Neuronal stem cell (in vitro differentiated cells): ENCODE results near the gene MIB1.

Experiments
- DNase-seq: peaks from one replicate; pipeline ENCODE4 v3.0.0-alpha.2; 2013; ENCODE audit warnings: low spot score
- H2AFZ ChIP-seq: one replicate; pipeline ENCODE4 v1.6.1; 2013; ENCODE audit warnings: mild to moderate bottlenecking, low read length, inconsistent platforms
- H2AK5ac ChIP-seq: 2 replicates; pipeline ENCODE4 v1.6.1; 2013; ENCODE audit warnings: low read depth, mild to moderate bottlenecking, inconsistent platforms, low read length, moderate library complexity, mixed read lengths
- H2BK120ac ChIP-seq: 2 replicates; pipeline ENCODE4 v1.6.1; 2013; ENCODE audit warnings: low read depth, mild to moderate bottlenecking, inconsistent platforms, low read length, moderate library complexity, mixed read lengths
- H2BK12ac ChIP-seq: one replicate; pipeline ENCODE4 v1.6.1; 2013; ENCODE audit warnings: low read length, inconsistent platforms
- H2BK15ac ChIP-seq: 2 replicates; pipeline ENCODE4 v1.6.1; 2013; ENCODE audit warnings: mild to moderate bottlenecking, low read length, inconsistent platforms, mixed read lengths
- H2BK5ac ChIP-seq: one replicate; pipeline ENCODE4 v1.6.1; 2013; ENCODE audit warnings: inconsistent platforms, mild to moderate bottlenecking, low read length, moderate library complexity
- H3K14ac ChIP-seq: one replicate; pipeline ENCODE4 v1.6.1; 2013; ENCODE audit warnings: low read length, inconsistent platforms
- H3K18ac ChIP-seq: 2 replicates; pipeline ENCODE4 v1.6.1; 2013; ENCODE audit warnings: low read length, inconsistent platforms
- H3K23ac ChIP-seq: 2 replicates; pipeline ENCODE4 v1.6.1; 2013; ENCODE audit warnings: low read depth, mild to moderate bottlenecking, mixed read lengths, low read length, inconsistent platforms; ENCODE audit not compliant: poor library complexity
- H3K27ac ChIP-seq: replicated peaks from 3 replicates; pipeline ENCODE4 v1.5.1; 2013; ENCODE audit warnings: low read length, inconsistent platforms
- H3K27me3 ChIP-seq, 3 experiments: 2 replicates each; pipeline ENCODE4 v1.6.1; 2013; ENCODE audit warnings: low read length in 3 of 3, mild to moderate bottlenecking in 2 of 3, inconsistent platforms in 1 of 3, low read depth in 1 of 3, mixed read lengths in 1 of 3, moderate library complexity in 1 of 3; ENCODE audit not compliant: control insufficient read depth in 3 of 3, insufficient read depth in 3 of 3
- H3K36me3 ChIP-seq, 2 donors: replicated peaks in 1 of 2; 2 replicates each; pipeline ENCODE4 v1.6.1; 2013; ENCODE audit warnings: low read length in 2 of 2; ENCODE audit not compliant: control insufficient read depth in 2 of 2, insufficient read depth in 2 of 2
- H3K4ac ChIP-seq: 2 replicates; pipeline ENCODE4 v1.6.1; 2013; ENCODE audit warnings: inconsistent platforms, mild to moderate bottlenecking, low read length, moderate library complexity
- H3K4me1 ChIP-seq, 2 donors: 1 replicate in 1 of 2; 2 replicates in 1 of 2; pipeline ENCODE4 v1.6.1; 2013; ENCODE audit warnings: low read length in 2 of 2, low read depth in 1 of 2; ENCODE audit not compliant: control insufficient read depth in 2 of 2, insufficient read depth in 1 of 2
- H3K4me2 ChIP-seq: one replicate; pipeline ENCODE4 v1.6.1; 2013; ENCODE audit warnings: mild to moderate bottlenecking, low read length, inconsistent platforms; ENCODE audit not compliant: insufficient read depth, poor library complexity, severe bottlenecking
- H3K4me3 ChIP-seq, 2 donors: 2 replicates each; pipeline ENCODE4 v1.5.1; 2013; ENCODE audit warnings: low read length in 2 of 2, mild to moderate bottlenecking in 2 of 2, inconsistent platforms in 1 of 2, moderate library complexity in 1 of 2
- H3K79me1 ChIP-seq: one replicate; pipeline ENCODE4 v1.6.1; 2013; ENCODE audit warnings: low read depth, mild to moderate bottlenecking, inconsistent platforms, low read length, moderate library complexity
- H3K9ac ChIP-seq: one replicate; pipeline ENCODE4 v1.6.1; 2013; ENCODE audit warnings: mild to moderate bottlenecking, low read depth, low read length, inconsistent platforms; ENCODE audit not compliant: poor library complexity
- H3K9me3 ChIP-seq, 2 donors: replicated peaks in 1 of 2; 2 replicates each; pipeline versions ENCODE3 to v1.6.1; 2013; ENCODE audit warnings: low read length in 2 of 2, mild to moderate bottlenecking in 2 of 2, inconsistent platforms in 1 of 2, low read depth in 1 of 2, mixed read lengths in 1 of 2, moderate library complexity in 1 of 2; ENCODE audit not compliant: control insufficient read depth in 2 of 2, insufficient read depth in 1 of 2
- H4K8ac ChIP-seq: one replicate; pipeline ENCODE4 v1.6.1; 2013; ENCODE audit warnings: low read depth, mild to moderate bottlenecking, inconsistent platforms, low read length, moderate library complexity
- H4K91ac ChIP-seq: one replicate; pipeline ENCODE4 v1.6.1; 2013; ENCODE audit warnings: low read length, low read depth, mild to moderate bottlenecking, inconsistent platforms; ENCODE audit not compliant: poor library complexity
- WGBS, 2 donors: extraction: QIAGEN DNeasy Blood & Tissue Kit; methylation state at CpG; one replicate each; pipeline ENCODE4 v1.1.7; 2013; ENCODE audit warnings: missing lambda C conversion rate in 2 of 2, mixed read lengths in 1 of 2; ENCODE audit not compliant: insufficient read length in 2 of 2, insufficient replicate concordance in 1 of 2; ENCODE audit errors: extremely low coverage in 2 of 2; 5-methylcytosine and 5-hydroxymethylcytosine counted together

The MIB1 gene

GRCh38 chr18:21743166-21743832 lies 2.7 kb downstream of the MIB1 start:
- no peak overlapping the region for H3K27ac ChIP-seq
- H3K14ac ChIP-seq, result no peak overlapping the region
- no peak overlapping the region for H2AFZ ChIP-seq
- H3K36me3 ChIP-seq, result peaks cover 1 to 23% of the 10 kb centered on the region in 2 donors
- WGBS, 2 donors, result no CpG with 5 or more reads among the region's 7 CpGs
- H3K79me1 ChIP-seq, result peaks cover 4% of the 10 kb centered on the region
- no peak overlapping the region for H2BK5ac ChIP-seq
- peaks cover 4 to 18% of the 10 kb centered on the region in 2 donors for H3K4me1 ChIP-seq
- H3K4ac ChIP-seq, result no peak overlapping the region
- H2AK5ac ChIP-seq, result no peak overlapping the region
- H3K4me2 ChIP-seq, result no peak overlapping the region
- H4K8ac ChIP-seq, result no peak overlapping the region
- no peak overlapping the region for H2BK12ac ChIP-seq
- H2BK15ac ChIP-seq, result no peak overlapping the region
- no peaks in the 10 kb centered on the region for H3K27me3 ChIP-seq
- no peak overlapping the region for H2BK120ac ChIP-seq
- no peak overlapping the region for H4K91ac ChIP-seq
- peak overlapping the region in 1 of 2 donors; percentile 98 for H3K4me3 ChIP-seq
- no peak overlapping the region for H3K23ac ChIP-seq
- no peak overlapping the region for H3K9ac ChIP-seq
- no peak overlapping the region for H3K18ac ChIP-seq
- H3K9me3 ChIP-seq, result no peaks in the 10 kb centered on the region
- DNase-seq, result no peak

- no peak overlapping the region for H3K27ac ChIP-seq
- H3K23ac ChIP-seq, result no peak overlapping the region
These were observed 4.6 kb downstream of the MIB1 start for GRCh38 chr18:21745231-21745630.

GRCh38 chr18:21747268-21747667 lies 6.7 kb downstream of the MIB1 start:
- H3K14ac ChIP-seq, result no peak overlapping the region
- H3K79me1 ChIP-seq, result no peaks in the 10 kb centered on the region
- no peak overlapping the region for H4K8ac ChIP-seq
- H3K4me1 ChIP-seq, result peaks cover 2 to 15% of the 10 kb centered on the region in 2 donors
- H3K4me2 ChIP-seq, result no peak overlapping the region
- H3K27ac ChIP-seq, result no peak overlapping the region
- H2BK120ac ChIP-seq, result no peak overlapping the region
- no peak for DNase-seq
- no peak overlapping the region for H2AK5ac ChIP-seq
- peaks cover 1 to 23% of the 10 kb centered on the region in 2 donors for H3K36me3 ChIP-seq
- H3K4me3 ChIP-seq, result no peak overlapping the region
- H2BK12ac ChIP-seq, result no peak overlapping the region
- no peak overlapping the region for H3K23ac ChIP-seq
- no CpG with 5 or more reads among the region's 2 CpGs for WGBS, 2 donors
- no peak overlapping the region for H3K18ac ChIP-seq
- H3K9me3 ChIP-seq, result no peaks in the 10 kb centered on the region
- H2BK15ac ChIP-seq, result no peak overlapping the region
- H3K9ac ChIP-seq, result no peak overlapping the region
- no peak overlapping the region for H2AFZ ChIP-seq
- no peak overlapping the region for H2BK5ac ChIP-seq
- H3K27me3 ChIP-seq, result no peaks in the 10 kb centered on the region
- no peak overlapping the region for H4K91ac ChIP-seq
- no peak overlapping the region for H3K4ac ChIP-seq

More at GRCh38 chr18:21745231-21745630, 4.6 kb downstream of the MIB1 start:
- no peak overlapping the region for H2AK5ac ChIP-seq
- no peak for DNase-seq
- no peak overlapping the region for H2BK5ac ChIP-seq
- peaks cover 4% of the 10 kb centered on the region for H3K79me1 ChIP-seq
- no peak overlapping the region for H4K91ac ChIP-seq
- H3K36me3 ChIP-seq, result peaks cover 1 to 23% of the 10 kb centered on the region in 2 donors
- peaks cover 2 to 16% of the 10 kb centered on the region in 2 donors for H3K4me1 ChIP-seq
- WGBS, 2 donors, result no CpG with 5 or more reads among the region's 5 CpGs
- no peaks in the 10 kb centered on the region for H3K27me3 ChIP-seq
- H3K14ac ChIP-seq, result no peak overlapping the region
- H3K4me3 ChIP-seq, result no peak overlapping the region
- H2BK120ac ChIP-seq, result no peak overlapping the region
- no peak overlapping the region for H3K4me2 ChIP-seq
- no peak overlapping the region for H3K4ac ChIP-seq
- H2BK12ac ChIP-seq, result no peak overlapping the region
- H2BK15ac ChIP-seq, result no peak overlapping the region
- no peaks in the 10 kb centered on the region for H3K9me3 ChIP-seq
- H3K9ac ChIP-seq, result no peak overlapping the region
- H4K8ac ChIP-seq, result no peak overlapping the region
- no peak overlapping the region for H3K18ac ChIP-seq
- no peak overlapping the region for H2AFZ ChIP-seq

GRCh38 chr18:21747764-21748693 lies 7.4 kb downstream of the MIB1 start:
- no peak overlapping the region for H2BK15ac ChIP-seq
- peaks cover 2 to 15% of the 10 kb centered on the region in 2 donors for H3K4me1 ChIP-seq
- no peak overlapping the region for H4K8ac ChIP-seq
- H3K14ac ChIP-seq, result no peak overlapping the region
- no peak overlapping the region for H3K18ac ChIP-seq
- no peak overlapping the region for H3K9ac ChIP-seq
- no peak overlapping the region for H3K4ac ChIP-seq
- no peak overlapping the region for H2BK12ac ChIP-seq
- H3K23ac ChIP-seq, result no peak overlapping the region
- no peak overlapping the region for H2AK5ac ChIP-seq
- no peak overlapping the region for H2BK120ac ChIP-seq
- H4K91ac ChIP-seq, result no peak overlapping the region
- DNase-seq, result no peak
- H3K9me3 ChIP-seq, result no peaks in the 10 kb centered on the region
- H3K4me3 ChIP-seq, result no peak overlapping the region
- no peaks in the 10 kb centered on the region for H3K27me3 ChIP-seq
- H3K4me2 ChIP-seq, result no peak overlapping the region
- peaks cover 1 to 15% of the 10 kb centered on the region in 2 donors for H3K36me3 ChIP-seq
- no peak overlapping the region for H3K27ac ChIP-seq
- no peak overlapping the region for H2AFZ ChIP-seq
- no peak overlapping the region for H2BK5ac ChIP-seq
- WGBS, 2 donors, result no CpG with 5 or more reads among the region's 2 CpGs
- no peaks in the 10 kb centered on the region for H3K79me1 ChIP-seq
